ENCODE data around the gene TIMP3. TPM values are rescaled to one million over a fixed set of nuclear protein-coding genes. Genes with fewer than 3 reads are reported as not detected.

The TIMP3 gene
- total RNA-seq, 6 donors from 2014 or later, result 196 to 659 (median 531) TPM

DNA sequence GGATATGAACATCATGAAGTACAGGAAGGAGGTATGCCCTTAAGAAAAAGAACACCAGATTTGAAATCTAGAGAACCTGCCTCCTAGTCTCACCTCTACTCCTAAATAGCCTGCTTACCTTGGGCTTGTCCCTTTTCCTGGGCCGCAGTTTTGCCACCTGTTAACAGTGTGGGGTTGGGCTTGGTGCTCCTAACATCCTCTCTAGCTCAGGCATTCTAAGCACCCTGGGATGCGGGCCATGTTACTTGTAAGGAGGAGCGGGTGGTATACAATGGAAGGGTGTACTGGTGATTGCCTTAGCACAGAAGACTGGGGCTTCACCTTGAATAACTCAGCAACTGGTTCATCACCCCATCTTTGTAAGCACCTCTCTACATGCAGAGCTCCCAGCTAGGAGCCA is 48.7 kb downstream of the TIMP3 start:
- DNase-seq (no peak), ATAC-seq (ENCODE audit: low FRiP score in 2 of 2) (no peak)
- Histone ChIP-seq H3K27me3 (no peaks in the 10 kb centered on the region), H3K36me3 (peaks cover 0 to 88% (median 12%) of the 10 kb centered on the region in 4 donors), H3K27ac (peak overlapping the region; percentile 63 to 81 (median 74)), H3K4me3 (no peak overlapping the region), H3K4me1 (peaks cover 61 to 80% (median 73%) of the 10 kb centered on the region in 4 donors), H3K9me3 (no peaks in the 10 kb centered on the region)
- WGBS, 2 donors, result 79 to 95% methylated on average over 3 of the region's 3 CpGs
- TF ChIP-seq, protein P1, sequence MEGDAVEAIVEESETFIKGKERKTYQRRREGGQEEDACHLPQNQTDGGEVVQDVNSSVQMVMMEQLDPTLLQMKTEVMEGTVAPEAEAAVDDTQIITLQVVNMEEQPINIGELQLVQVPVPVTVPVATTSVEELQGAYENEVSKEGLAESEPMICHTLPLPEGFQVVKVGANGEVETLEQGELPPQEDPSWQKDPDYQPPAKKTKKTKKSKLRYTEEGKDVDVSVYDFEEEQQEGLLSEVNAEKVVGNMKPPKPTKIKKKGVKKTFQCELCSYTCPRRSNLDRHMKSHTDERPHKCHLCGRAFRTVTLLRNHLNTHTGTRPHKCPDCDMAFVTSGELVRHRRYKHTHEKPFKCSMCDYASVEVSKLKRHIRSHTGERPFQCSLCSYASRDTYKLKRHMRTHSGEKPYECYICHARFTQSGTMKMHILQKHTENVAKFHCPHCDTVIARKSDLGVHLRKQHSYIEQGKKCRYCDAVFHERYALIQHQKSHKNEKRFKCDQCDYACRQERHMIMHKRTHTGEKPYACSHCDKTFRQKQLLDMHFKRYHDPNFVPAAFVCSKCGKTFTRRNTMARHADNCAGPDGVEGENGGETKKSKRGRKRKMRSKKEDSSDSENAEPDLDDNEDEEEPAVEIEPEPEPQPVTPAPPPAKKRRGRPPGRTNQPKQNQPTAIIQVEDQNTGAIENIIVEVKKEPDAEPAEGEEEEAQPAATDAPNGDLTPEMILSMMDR (IDR thresholded peaks at IDR 0.05), result no peak
- TF ChIP-seq EP300 (IDR thresholded peaks at IDR 0.05) (no peak), POLR2A (IDR thresholded peaks at IDR 0.05) (no peak), POLR2AphosphoS5 (IDR thresholded peaks at IDR 0.05) (no peak)

DNA sequence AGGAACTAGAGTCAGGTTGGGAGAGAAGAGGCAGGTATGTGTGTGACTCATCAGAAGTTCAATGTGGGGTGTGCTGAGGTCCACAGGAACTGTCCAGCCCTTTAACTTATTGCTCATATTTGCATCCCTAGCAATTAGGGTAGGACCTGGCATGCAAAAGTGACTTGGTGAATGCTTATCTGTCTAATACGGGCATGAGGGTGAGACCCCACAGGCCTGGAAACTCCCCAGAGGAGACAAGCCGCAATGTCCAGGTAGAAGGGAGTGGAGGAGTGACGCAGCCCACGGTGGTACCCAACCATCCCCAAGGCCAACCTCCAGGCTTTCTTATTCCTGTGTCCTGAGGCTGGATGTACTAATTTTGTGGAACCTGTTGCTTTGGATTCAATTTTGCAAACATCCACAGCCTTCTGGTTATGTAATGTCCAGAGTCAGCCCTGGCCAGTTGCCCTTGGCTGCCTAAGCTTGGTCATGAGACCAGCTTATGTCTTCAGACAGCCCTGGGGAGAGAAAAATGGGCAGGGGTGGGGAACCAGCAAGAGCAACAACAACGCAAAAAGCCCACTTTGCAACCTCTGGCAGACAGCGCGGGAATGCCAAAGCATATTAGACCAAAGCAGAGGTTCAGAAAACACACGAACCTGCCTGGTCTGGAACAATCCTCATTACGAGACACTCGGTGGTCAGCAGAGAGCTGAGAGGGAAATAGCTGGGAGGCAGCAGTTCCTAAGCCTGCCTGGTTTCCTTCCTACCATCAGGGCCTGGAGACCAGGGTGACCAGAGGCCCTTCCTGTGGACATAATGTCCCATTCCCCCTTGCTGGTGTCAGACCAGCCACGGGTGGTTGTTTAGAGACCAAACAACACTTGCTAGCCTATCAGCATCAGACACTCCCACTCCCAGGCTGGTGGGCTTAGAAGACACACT is 49.3 kb downstream of the TIMP3 start:
- Histone ChIP-seq H3K36me3 (peaks cover 0 to 91% (median 16%) of the 10 kb centered on the region in 4 donors), H3K4me3 (no peak overlapping the region), H3K27ac (peak overlapping the region; percentile 63 to 81 (median 74)), H3K27me3 (no peaks in the 10 kb centered on the region), H3K4me1 (peaks cover 54 to 73% (median 67%) of the 10 kb centered on the region in 4 donors), H3K9me3 (no peaks in the 10 kb centered on the region)
- WGBS, 2 donors, result 66 to 80% methylated on average over 10 to 11 of the region's 11 CpGs
- DNase-seq, result peak in 1 of 2 donors; percentile 43
- no peak for TF ChIP-seq POLR2A (IDR thresholded peaks at IDR 0.05)
- TF ChIP-seq EP300 (IDR thresholded peaks at IDR 0.05), result peak in 1 of 4 donors; percentile 80
- TF ChIP-seq, protein P1 (IDR thresholded peaks at IDR 0.05), result no peak
- peak in 1 of 2 donors; percentile 58 for TF ChIP-seq POLR2AphosphoS5 (IDR thresholded peaks at IDR 0.05)
- peak; percentile 8 to 75 for ATAC-seq (ENCODE audit: low FRiP score in 2 of 2)

DNA sequence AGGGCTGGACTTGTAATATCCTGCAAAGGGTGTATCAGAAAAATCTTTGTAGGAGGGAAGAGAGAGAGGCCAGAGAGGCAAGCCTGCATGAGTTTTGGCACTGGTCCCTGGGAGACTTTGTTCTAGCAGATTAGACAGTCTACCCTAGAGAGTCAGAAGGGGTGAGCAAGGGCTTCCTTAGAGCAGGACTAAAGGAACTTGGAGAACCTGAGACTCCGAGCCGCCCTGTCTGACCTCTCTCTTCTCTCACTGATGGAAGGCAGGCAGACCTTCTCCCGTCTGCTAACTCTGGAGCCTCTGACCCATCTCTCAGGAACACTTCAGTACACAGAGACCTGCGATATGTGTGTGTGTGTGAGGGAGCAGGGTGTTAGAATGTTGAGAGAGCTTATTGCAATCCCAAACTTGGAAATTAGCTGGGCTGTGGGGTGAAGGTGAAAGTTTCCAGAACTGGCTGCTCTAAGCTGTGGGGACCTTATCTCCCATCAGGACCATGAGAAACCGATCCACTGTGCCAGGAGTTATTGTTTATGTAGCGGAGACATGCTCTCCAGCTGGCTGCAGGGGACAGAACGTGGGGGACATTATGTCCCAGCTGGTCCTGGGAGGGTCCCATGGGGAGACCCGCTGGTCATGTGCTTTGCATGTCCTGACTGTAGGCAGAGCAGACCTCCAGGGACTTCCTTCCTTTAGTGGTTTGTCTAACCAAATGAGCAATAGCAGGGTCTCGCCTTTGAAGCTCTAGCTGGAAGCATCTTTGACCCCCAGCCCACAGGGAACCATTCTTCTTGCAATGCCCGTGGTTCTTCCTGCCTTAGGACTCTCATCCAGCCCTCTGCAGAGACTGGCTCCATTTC is 51.1 kb downstream of the TIMP3 start:
- Histone ChIP-seq H3K27ac (peak overlapping the region; percentile 63 to 81 (median 74)), H3K4me1 (peaks cover 37 to 61% (median 51%) of the 10 kb centered on the region in 4 donors)
- WGBS, 2 donors, result 18 to 33% methylated on average over 8 to 10 of the region's 10 CpGs

DNA sequence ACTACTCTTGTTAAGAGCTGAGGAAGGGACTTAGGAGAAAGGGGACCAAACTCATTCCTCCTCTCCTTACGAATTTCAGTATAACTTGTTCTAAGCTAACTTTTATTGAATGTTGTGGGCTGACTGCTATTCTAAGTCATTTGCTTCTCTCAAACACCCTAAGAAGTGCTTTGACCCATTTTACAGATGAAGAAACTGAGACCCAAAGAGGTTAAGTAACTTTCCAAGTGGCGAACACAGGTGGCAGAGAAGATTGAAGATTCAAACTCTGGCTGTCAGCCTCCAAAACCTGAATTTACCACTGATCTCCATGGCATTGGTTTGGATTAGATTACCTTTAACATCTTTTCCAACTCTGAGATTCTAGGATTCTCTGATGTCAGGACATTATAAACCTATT is 52.2 kb downstream of the TIMP3 start:
- ATAC-seq (ENCODE audit: low FRiP score in 2 of 2) (no peak), DNase-seq (no peak)
- Histone ChIP-seq H3K27ac (peak overlapping the region in 3 of 4 donors; percentile 63 to 81 (median 70)), H3K4me1 (peaks cover 26 to 55% (median 44%) of the 10 kb centered on the region in 4 donors), H3K4me3 (no peak overlapping the region), H3K9me3 (no peaks in the 10 kb centered on the region), H3K36me3 (peaks cover 12 to 96% (median 32%) of the 10 kb centered on the region in 4 donors), H3K27me3 (no peaks in the 10 kb centered on the region)
- 80 to 90% methylated on average over 2 of the region's 2 CpGs for WGBS, 2 donors
- TF ChIP-seq EP300 (IDR thresholded peaks at IDR 0.05) (no peak), POLR2A (IDR thresholded peaks at IDR 0.05) (no peak), POLR2AphosphoS5 (IDR thresholded peaks at IDR 0.05) (no peak)
- TF ChIP-seq, protein P1 (IDR thresholded peaks at IDR 0.05), result no peak

More for the DNA sequence above, 51.1 kb downstream of the TIMP3 start:
- Histone ChIP-seq H3K27me3 (no peaks in the 10 kb centered on the region), H3K4me3 (no peak overlapping the region), H3K36me3 (peaks cover 5 to 96% (median 22%) of the 10 kb centered on the region in 4 donors), H3K9me3 (no peaks in the 10 kb centered on the region)
- DNase-seq, result no peak
- peak; percentile 28 to 38 for ATAC-seq (ENCODE audit: low FRiP score in 2 of 2)
- TF ChIP-seq POLR2AphosphoS5 (IDR thresholded peaks at IDR 0.05) (peak; percentile 72 to 88), EP300 (IDR thresholded peaks at IDR 0.05) (peak in 2 of 4 donors; percentile 96 to 98), POLR2A (IDR thresholded peaks at IDR 0.05) (no peak)

Data from upper lobe of left lung (tissue), 6 donors.